Measurements from ENCODE around the gene OR51M1. TPM values are rescaled to one million over a fixed set of nuclear protein-coding genes. Genes with fewer than 3 reads are reported as not detected.

OR51M1 gene
- total RNA-seq, 1 donor from 2014 or later, result not detected

- Histone ChIP-seq H3K4me1 (no peaks in the 10 kb centered on the region), H3K27ac (replicated peaks) (no peak within 1 kb of the TSS), H3K4me3 (no peak within 1 kb of the TSS), H3K27me3 (ENCODE audit: low read depth) (no peaks in the 10 kb centered on the region), H3K36me3 (no peaks in the 10 kb centered on the region), H3K9me3 (replicated peaks) (no peaks in the 10 kb centered on the region)
- no peak for DNase-seq
- TF ChIP-seq, protein P1, sequence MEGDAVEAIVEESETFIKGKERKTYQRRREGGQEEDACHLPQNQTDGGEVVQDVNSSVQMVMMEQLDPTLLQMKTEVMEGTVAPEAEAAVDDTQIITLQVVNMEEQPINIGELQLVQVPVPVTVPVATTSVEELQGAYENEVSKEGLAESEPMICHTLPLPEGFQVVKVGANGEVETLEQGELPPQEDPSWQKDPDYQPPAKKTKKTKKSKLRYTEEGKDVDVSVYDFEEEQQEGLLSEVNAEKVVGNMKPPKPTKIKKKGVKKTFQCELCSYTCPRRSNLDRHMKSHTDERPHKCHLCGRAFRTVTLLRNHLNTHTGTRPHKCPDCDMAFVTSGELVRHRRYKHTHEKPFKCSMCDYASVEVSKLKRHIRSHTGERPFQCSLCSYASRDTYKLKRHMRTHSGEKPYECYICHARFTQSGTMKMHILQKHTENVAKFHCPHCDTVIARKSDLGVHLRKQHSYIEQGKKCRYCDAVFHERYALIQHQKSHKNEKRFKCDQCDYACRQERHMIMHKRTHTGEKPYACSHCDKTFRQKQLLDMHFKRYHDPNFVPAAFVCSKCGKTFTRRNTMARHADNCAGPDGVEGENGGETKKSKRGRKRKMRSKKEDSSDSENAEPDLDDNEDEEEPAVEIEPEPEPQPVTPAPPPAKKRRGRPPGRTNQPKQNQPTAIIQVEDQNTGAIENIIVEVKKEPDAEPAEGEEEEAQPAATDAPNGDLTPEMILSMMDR (IDR thresholded peaks at IDR 0.05; ENCODE audit: borderline replicate concordance), result no peak
- intact Hi-C loops (cut with micrococcal nuclease), result no loop called here
Observed at GRCh38 chr11:5441414-5441813, 57.8 kb downstream of the OR51M1 start, which contains the start of gene OR51I1. Gene OR51I1 (minus strand): TSS chr11:5441514. CDS start chr11:5441514, 0 bp downstream.

Other genes starting within 250 kb of the OR51M1 start
- gene OR52A5, start 245.5 kb upstream of the OR51M1 start, total RNA-seq, result not detected
- gene OR52A1, start 229.1 kb upstream of the OR51M1 start, total RNA-seq, result not detected
- gene OR51V1, start 183.1 kb upstream of the OR51M1 start, total RNA-seq, result not detected
- gene HBB, start 156.7 kb upstream of the OR51M1 start, total RNA-seq, result 100 TPM
- not detected for gene HBD, start 149.3 kb upstream of the OR51M1 start, total RNA-seq
- not detected for gene HBG1, start 134.0 kb upstream of the OR51M1 start, total RNA-seq
- gene HBG2, start 129.0 kb upstream of the OR51M1 start, total RNA-seq, result not detected
- not detected for gene HBE1, start 113.9 kb upstream of the OR51M1 start, total RNA-seq
- not detected for gene OR51B4, start 81.9 kb upstream of the OR51M1 start, total RNA-seq
- not detected for gene OR51B2, start 59.5 kb upstream of the OR51M1 start, total RNA-seq
- not detected for gene OR51B5, start 40.3 kb upstream of the OR51M1 start, total RNA-seq
- not detected for gene OR51B6, start 32.3 kb upstream of the OR51M1 start, total RNA-seq
- gene OR51Q1, start 38.3 kb downstream of the OR51M1 start, total RNA-seq, result not detected
- gene OR51I1, start 57.7 kb downstream of the OR51M1 start, total RNA-seq, result not detected
- gene OR51I2, start 65.5 kb downstream of the OR51M1 start, total RNA-seq, result not detected
- gene OR52D1, start 104.9 kb downstream of the OR51M1 start, total RNA-seq, result not detected
- gene UBQLN3, start 126.1 kb downstream of the OR51M1 start, total RNA-seq, result 0.14 TPM
- not detected for gene UBQLNL, start 132.9 kb downstream of the OR51M1 start, total RNA-seq
- not detected for gene OR52H1, start 164.7 kb downstream of the OR51M1 start, total RNA-seq
- not detected for gene OR52B6, start 197.1 kb downstream of the OR51M1 start, total RNA-seq
- 0.58 TPM for gene TRIM6, start 212.8 kb downstream of the OR51M1 start, total RNA-seq
- 1.7 TPM for gene TRIM34, start 241.2 kb downstream of the OR51M1 start, total RNA-seq